HPDE6-E6E7 (cell line): Measurements from ENCODE around the gene PARVB.

Experiments used
- DNase-seq: peaks from one replicate; pipeline ENCODE4 v3.0.0; 2011; ENCODE audit warnings: missing footprints; ENCODE audit errors: extremely low spot score

The PARVB gene

GRCh38 chr22:44159811-44160210 lies 135.7 kb downstream of the PARVB start:
- DNase-seq, result no peak

GRCh38 chr22:44160421-44160820 lies 136.3 kb downstream of the PARVB start:
- DNase-seq, result no peak

- DNase-seq, result no peak
These were observed 137.6 kb downstream of the PARVB start for GRCh38 chr22:44161673-44162072.

- DNase-seq, result no peak
These were observed 138.9 kb downstream of the PARVB start for GRCh38 chr22:44162960-44163359.

- DNase-seq, result no peak
These were observed 139.4 kb downstream of the PARVB start for GRCh38 chr22:44163536-44163935.

- no peak for DNase-seq
These were observed 139.9 kb downstream of the PARVB start for GRCh38 chr22:44164031-44164430.

GRCh38 chr22:44165286-44165874 lies 141.3 kb downstream of the PARVB start:
- DNase-seq, result no peak

- DNase-seq, result no peak
These were observed 142.6 kb downstream of the PARVB start for GRCh38 chr22:44166498-44167276.

GRCh38 chr22:44167501-44167900 lies 143.4 kb downstream of the PARVB start:
- DNase-seq, result no peak

- DNase-seq, result no peak
These were observed 144.1 kb downstream of the PARVB start for GRCh38 chr22:44168206-44168605.

- no peak for DNase-seq
These were observed 146.4 kb downstream of the PARVB start for GRCh38 chr22:44170470-44170869.

GRCh38 chr22:44171561-44171960 lies 147.5 kb downstream of the PARVB start:
- no peak for DNase-seq

- no peak for DNase-seq
These were observed 148.4 kb downstream of the PARVB start for GRCh38 chr22:44172370-44173108.

GRCh38 chr22:44173154-44173553 lies 149.1 kb downstream of the PARVB start:
- DNase-seq, result no peak

GRCh38 chr22:44175676-44176075 lies 151.6 kb downstream of the PARVB start:
- DNase-seq, result no peak

- no peak for DNase-seq
These were observed 155.3 kb downstream of the PARVB start for GRCh38 chr22:44179196-44179988.

GRCh38 chr22:44179989-44180705 lies 156.0 kb downstream of the PARVB start:
- DNase-seq, result no peak

- DNase-seq, result no peak
These were observed 156.6 kb downstream of the PARVB start, which contains the start of gene PARVG for GRCh38 chr22:44180706-44181032. Gene PARVG (plus strand): TSS chr22:44180925. CDS start chr22:44183330, 2,405 bp downstream.

GRCh38 chr22:44181033-44181911 lies 157.2 kb downstream of the PARVB start:
- DNase-seq, result no peak

GRCh38 chr22:44181912-44182587 lies 157.9 kb downstream of the PARVB start:
- DNase-seq, result no peak
